Activated CD4-positive, alpha-beta T cell treated with anti-CD3 and anti-CD28 coated beads, Interleukin-2, Interleukin-4, amounts not matched to agents 100 ng/mL and 50 ng/mL, durations not matched to agents 16 hours and 8 hours (primary cell): ENCODE results near the gene LAGE3.

ENCODE experiments used
- DNase-seq: peaks from one replicate; pipeline ENCODE4 v3.0.0-alpha.2; 2020; ENCODE audit warnings: low spot score

LAGE3 gene

DNA sequence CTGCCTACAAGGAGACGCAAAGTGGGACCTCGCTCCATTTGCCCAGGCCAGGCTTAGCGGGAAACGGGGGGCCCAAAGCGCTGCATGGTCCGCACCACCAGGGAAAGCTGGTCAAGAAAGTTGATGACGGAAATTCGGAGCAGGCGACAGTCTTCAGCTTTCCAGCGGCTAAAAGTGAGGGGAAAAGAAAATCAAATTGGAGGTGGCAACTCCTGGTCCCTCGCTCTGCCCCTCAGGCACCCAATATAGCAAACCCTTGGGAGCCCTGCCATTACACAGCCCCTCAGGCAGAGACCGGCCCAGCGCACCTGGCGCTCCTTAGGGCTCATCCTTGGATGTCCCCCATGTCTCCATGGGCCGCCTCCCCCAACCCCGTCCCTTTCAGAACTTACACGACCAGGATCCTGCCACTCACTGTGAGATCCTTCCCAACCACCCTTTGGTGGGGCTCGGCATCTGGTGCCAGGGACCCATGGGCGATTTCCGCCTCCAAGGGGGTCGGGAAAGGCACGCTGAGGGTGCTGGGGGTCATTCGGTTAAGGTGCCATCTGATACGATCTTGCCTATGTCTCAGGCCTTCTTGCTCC lies 1.1 kb downstream of the LAGE3 start:
- DNase-seq: no peak

DNA sequence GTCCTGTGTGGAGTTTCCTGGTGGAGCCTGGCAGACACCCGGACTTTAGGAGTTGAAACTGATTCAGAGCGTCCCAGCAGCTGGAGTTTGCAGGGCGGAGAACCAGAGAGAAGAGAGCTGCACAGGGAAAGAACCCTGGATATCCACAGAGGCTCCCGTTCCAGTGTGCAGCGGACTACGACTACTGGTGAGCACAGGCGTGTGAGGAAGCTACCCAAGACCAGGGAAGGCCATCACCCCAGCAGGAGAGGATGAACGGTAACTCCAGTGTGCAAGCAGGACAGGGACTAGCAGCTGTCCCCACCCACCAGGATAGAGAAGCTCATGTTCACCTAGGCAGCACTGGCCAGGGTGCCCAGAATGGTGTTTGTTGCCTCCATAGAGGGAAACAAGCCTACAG lies 2.3 kb downstream of the LAGE3 start:
- no peak for DNase-seq

DNA sequence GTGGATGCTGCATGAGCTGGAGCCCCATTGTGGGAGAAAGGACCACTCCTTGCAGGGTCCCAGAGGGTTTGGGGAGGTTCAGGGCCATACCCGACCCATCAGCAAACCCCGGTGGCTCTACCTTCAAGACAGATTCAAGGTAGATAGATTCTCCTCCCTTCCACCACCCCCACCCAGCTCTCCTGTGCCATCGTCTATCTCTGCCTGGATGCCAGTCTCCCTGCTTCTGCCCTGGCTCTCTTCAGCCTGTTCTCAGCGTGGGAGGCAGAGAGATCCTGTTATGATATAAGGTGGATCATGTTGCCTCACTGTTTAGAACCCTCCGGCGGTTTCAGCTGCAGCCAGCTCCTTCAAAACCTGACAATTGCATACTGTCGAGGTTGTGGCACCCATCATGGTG lies 5.4 kb downstream of the LAGE3 start:
- no peak for DNase-seq

DNA sequence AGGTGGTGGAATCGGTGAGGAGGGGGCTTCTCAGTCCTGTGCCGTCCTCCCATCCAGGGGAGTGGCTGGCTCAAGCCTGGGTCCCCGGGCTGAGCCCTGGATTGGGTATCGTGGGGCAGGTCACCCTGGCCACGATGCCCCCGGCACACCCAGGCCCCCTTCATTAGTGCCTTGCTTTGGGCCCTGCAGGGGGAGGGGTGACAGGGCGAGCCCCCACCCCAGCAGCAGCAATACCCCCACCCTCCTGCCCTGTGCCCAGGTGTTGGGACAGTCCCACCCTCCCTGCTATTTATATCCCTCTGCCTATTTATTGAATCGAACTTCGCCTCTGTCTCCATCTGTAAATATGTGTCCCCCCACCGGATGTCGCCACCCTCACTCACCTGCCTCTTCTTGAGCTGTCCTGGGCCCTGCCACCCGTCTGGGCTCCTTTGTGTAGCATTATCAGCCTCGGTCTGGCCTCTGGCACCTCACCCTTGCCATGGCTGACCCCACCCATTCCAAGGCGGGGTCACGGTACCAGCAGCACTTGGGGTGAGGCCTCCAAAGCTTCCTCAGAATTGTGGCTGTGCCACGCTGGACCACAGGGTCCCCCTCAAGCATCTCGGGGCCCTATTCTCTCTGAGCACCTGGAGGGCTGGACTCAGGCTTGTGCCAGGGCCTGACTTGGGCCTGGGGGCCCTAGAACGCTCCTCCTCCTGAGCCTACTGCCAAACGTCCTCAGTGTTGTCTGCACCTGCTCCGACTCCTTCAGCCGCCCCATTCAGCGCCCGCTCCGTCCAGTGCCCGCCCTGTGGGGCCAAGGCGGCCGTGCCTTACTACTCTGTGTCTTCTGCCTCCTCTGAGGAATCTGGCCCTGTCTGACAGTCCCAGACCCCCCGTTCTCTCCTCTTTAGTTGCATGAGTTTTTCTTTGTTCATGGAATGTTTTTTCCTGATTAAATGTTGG lies 6.1 kb downstream of the LAGE3 start:
- no peak for DNase-seq

DNA sequence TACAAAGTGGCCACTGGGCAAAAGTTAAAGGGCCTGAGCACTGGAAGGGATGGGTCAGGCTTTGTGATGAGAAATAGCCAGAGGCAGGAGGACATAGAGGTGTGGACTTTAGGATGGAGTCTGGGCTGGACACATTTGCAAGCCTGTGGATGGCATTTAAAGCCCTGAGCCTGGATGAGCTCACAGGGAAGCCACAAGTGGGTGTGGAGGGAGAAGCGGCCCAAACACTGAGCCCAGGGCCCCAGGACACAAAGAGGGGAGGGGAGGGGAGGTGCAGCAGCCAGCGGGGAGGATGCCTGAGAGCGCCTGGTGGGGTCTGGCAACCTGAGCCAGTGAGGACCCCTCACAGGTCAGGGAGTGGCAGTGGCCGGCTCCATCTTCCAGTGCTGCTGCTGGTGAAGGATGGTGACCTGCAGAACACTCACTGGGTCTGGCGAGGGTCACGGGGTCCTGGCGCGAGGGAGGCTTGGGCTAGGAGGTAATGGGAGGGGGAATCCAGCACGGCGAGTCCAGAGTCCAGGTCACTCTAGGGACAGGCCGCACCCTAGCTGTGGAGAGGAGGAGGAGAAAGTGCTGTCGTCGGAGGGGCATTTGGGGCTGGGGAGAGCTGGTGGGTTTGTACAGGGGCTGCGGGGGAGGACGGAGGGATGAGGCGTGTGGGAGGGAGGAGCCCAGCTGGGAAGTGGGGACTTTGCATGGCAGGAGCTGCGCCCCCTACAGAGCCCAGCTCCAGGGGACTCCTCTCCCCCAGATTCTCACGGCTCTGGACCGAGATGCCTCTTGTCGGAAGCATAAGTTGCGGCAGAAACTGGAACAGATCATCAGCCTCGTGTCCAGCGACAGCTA lies 7.0 kb downstream of the LAGE3 start:
- no peak for DNase-seq

DNA sequence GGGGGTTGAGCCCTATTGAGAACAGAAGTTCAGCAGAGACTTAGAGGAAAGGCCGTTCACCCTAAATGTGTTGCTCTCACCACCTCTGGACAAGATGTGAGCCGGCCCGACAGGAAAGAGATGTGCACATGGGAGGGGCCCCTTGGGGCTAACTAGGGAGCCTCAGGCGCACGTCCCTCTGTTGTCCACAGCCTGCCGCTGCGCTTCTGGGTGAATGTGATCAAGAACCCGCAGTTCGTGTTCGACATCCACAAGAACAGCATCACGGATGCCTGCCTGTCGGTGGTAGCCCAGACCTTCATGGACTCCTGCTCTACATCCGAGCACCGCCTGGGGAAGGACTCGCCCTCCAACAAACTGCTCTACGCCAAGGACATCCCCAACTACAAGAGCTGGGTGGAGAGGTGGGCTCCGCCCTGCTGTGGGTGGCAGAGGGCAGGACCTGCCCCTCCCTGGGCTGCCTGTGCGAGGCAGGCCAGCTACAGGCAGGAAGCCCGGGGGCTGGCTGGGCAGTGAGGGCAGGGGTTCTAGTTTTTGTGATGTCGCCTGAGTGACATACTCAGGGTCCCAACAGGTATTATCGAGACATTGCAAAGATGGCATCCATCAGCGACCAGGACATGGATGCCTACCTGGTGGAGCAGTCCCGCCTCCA lies 8.0 kb downstream of the LAGE3 start:
- DNase-seq: no peak

DNA sequence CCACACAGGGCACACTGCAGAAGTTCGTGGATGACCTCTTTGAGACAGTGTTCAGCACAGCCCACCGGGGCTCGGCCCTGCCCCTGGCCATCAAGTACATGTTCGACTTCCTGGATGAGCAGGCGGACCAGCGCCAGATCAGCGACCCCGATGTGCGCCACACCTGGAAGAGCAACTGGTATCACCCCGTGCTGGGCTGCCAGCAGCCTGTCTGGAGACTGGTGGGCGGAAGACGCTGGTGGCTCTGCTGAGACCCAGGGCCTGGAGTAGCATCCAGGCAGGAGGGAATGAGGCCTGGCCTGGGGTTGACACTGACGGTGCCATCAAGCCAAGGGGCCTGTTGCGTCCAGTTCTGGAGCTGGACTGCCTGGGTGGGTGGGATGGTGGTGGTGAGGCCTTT lies 8.6 kb downstream of the LAGE3 start:
- no peak for DNase-seq

DNA sequence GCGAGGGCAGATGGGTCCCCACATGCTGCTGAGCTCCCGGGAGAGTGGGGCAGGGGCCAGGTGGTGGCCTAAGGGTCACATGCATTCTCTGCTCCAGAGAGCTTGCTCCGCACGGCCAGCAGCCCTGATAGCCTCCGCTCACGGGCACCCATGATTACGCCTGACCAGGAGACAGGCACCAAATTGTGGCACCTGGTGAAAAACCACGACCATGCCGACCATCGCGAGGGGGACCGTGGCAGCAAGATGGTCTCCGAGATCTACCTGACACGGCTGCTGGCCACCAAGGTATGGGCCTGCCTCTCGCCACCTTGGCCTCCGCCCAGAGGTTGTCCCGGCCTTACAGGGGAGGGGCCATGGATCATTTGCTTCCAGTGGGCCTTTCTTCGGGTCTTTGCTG lies 9.2 kb downstream of the LAGE3 start:
- DNase-seq: no peak

DNA sequence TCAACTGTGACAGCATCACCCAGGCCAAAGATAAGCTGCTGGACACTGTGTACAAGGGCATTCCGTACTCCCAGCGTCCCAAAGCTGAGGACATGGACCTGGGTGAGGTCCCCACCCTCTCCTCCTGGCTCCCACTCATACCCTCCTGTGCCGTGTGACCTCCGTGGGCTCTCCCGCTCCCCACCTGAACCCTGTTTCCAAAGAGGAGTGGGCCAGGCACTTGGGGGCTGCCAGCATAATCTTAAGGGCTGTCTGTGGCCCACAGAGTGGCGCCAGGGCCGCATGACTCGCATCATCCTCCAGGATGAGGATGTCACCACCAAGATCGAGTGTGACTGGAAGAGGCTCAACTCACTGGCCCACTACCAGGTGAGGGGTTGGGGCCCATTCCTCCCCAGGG lies 10.0 kb downstream of the LAGE3 start:
- DNase-seq: no peak

DNA sequence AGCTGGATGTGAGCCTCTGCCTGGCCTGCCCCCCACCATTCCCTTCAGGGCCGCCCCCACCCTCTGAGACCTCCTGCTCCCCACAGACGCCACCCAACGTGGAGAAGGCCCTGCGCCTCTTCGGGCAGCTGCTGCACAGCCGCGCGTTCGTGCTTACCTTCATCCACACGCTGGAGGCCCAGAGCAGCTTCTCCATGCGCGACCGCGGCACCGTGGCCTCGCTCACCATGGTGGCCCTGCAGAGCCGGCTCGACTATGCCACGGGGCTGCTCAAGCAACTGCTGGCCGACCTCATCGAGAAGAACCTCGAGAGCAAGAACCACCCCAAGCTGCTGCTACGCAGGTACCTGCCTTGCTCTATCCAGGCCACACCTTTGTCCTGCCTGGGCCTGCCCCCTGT lies 10.9 kb downstream of the LAGE3 start:
- no peak for DNase-seq

DNA sequence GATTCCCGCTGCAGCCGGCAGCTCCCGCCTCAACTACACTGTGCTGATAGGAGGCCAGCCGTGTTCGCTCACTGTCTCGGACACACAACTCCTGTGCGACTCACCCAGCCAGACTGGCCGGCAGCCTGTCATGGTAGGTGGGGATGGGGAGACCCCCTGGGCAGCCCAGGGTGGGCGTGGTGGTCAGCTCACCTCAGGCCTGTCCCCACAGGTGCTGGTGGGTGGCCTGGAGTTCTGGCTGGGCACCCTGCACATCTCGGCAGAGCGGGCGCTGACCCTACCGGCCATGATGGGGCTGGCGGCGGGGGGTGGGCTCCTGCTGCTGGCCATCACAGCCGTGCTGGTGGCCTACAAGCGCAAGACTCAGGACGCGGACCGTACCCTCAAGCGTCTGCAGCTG lies 11.5 kb downstream of the LAGE3 start:
- DNase-seq: no peak

DNA sequence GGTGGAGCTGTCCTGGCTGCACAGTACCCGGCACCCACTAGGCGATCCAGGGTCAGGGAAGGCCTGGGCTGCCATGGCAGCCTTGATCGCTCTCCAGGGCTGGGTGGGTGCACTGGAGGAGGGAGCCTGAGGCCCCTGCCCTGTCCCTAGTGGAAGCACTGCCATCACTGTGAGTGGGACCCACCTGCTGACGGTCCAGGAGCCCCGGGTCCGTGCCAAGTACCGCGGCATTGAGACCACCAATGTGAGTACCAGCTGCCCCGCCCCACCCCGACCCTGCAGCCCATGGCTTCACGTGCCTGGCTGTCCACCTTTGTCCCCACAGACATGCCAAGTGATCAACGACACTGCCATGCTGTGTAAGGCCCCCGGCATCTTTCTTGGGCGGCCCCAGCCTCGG lies 12.2 kb downstream of the LAGE3 start:
- no peak for DNase-seq

DNA sequence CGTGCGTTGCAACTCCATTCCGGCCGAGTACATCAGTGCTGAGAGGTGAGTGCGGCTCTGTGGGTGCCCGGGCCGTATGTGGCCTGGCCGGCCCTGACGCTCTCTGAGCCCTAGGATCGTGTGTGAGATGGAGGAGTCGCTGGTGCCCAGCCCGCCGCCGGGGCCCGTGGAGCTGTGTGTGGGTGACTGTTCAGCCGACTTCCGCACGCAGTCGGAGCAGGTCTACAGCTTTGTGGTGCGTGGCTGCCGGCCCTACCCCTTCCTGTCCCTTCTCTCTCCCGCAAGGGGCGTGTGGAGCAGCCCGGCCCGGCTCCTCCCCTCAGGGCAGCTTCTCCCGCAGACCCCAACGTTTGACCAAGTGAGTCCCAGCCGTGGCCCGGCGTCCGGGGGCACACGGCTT lies 13.0 kb downstream of the LAGE3 start:
- DNase-seq: no peak

DNA sequence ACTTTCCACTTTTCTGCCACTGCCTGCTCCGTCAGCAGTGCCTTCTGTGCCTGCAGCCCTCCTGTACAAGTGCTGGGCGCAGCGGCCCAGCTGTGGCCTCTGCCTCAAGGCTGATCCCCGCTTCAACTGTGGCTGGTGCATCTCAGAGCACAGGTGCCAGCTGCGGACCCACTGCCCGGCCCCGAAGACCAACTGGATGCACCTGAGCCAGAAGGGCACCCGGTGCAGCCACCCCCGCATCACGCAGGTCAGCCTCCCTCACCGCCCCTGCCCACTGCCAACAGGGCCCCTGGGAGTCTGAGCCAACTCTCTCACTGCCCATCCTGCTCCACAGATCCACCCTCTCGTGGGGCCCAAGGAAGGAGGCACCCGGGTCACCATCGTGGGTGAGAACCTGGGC lies 13.5 kb downstream of the LAGE3 start:
- no peak for DNase-seq

DNA sequence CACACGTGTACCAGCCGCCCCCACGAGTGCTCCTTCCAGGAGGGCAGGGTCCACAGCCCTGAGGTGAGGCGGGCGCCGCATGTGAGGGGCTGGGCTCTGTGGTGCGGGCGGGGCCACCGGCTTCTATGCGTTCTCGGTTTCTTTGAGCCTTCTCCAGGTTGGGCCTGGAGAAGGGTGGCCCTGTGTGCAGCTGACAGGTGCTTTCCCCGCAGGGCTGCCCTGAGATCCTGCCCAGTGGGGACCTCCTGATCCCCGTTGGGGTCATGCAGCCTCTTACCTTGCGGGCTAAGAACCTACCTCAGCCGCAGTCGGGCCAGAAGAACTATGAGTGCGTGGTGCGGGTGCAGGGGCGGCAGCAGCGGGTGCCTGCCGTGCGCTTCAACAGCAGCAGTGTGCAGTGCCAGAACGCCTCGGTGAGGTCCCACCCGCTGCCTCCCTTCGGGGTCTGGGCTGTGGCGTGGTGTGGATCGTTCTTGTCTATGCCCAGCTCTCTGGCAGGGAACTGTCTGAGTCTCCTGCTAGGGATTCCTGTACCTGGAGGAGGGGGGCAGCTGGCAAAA lies 14.2 kb downstream of the LAGE3 start:
- no peak for DNase-seq

DNA sequence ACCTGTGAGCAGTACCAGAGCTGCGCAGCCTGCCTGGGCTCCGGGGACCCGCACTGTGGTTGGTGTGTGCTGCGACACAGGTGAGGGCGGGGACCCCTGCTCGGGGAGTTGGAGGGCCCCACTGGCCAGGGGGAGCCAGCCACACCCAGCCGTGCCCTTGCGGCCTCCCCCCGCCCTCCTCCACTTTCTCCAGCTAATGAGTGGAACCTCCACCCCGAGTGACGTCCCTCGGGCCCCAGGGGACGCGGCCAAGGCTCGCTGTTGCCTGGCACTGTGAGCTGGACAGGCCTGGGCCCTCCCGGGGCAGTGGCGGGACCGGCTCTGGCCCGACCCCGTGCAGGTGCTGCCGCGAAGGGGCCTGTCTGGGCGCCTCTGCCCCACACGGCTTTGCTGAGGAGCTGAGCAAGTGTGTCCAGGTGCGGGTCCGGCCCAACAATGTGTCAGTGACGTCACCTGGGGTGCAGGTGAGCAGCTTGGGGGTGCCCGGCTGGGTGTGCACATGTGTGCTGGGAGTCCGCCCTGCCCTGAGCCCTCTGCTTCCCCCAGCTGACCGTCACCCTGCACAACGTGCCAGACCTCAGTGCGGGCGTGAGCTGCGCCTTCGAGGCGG lies 15.4 kb downstream of the LAGE3 start:
- DNase-seq: no peak

DNA sequence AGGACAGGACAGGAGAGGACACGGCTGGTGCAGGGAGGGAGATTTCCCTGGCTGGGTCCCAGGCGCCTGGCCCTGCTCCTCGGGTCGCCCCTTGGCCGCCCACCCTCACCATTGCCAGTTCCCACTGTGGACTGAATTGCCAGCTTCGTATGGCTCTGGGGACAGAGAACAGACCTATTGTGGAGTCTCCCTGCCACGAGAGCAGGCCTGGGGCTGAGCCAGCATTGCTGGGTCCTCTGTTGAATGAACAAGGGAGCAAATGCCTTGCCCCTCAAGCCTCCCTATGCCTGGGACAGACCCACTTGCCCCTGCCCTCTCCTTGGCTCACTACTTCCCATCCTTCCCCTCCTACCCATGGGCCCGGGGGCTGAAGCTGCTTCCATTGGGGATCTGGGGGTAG lies 16.7 kb downstream of the LAGE3 start:
- no peak for DNase-seq

DNA sequence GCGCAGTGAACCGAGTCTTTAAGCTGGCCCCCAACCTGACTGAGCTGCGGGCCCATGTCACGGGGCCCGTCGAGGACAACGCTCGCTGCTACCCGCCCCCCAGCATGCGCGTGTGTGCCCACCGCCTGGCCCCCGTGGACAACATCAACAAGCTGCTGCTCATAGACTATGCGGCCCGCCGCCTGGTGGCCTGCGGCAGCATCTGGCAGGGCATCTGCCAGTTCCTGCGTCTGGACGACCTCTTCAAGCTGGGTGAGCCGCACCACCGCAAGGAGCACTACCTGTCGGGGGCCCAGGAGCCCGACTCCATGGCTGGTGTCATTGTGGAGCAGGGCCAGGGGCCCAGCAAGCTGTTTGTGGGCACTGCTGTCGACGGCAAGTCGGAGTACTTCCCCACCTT lies 18.8 kb downstream of the LAGE3 start:
- DNase-seq: no peak

DNA sequence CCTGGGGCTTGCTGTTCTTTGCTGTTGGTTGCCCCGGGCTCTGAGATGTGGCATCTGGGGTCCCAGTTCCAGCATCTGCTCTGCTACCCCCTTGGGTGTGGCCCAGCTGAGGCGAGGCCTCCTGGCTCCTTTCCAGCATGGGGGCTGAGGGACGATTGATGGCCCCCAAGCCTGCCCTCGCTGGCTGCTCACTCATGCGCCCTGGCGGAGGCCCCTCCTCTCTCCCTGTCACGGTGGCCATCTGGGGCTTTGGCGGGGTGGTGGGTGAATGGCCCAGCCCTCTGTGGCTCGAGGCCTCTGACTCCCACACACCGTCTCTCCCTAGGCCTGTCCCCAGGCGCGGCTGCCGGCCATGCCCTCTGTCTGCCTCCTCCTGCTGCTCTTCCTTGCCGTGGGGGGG lies 19.2 kb downstream of the LAGE3 start:
- no peak for DNase-seq

DNA sequence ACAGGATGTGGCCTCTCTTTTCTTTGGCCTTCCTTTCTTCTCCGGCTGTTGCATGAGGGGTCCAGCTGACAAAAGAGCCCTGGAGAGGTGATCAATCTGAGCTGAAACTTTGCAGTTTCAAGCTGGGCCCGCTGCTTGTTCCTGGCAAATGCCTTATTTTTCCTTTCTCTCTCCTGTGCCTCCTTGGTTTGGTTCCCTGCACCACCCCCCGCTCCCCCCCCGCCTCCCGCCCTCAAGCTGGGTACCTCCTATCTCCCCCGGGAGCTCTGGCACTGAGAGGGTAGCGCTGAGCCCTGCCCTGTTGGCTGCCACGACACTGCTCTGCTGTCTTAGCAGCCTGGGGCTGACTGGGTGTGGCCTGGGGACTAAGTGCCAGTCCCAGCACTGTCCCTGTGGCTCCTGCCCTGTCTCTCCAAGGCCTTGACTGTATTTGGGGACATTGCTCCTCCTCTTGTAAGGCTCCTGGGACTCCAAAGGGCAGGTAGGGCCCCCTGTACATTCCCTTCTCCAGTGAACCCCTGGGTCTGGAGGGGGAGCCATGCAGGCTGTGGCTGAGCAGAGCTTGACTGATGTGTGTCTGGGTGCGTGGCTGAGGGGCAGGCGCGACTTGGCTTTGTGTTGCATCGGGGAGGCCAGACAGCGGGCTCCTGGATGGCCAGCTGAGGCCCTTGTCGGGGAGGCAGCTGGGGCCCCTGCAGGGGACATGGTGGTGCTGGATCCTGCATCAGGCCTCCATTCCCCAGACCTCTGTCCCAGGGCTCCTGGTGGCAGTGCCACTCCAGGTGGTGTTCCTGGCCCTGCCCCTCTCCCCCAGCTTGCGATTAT lies 19.9 kb downstream of the LAGE3 start:
- DNase-seq: peak; percentile 9
